Measurements from ENCODE around the gene ACTA1.

ACTA1 gene

DNA sequence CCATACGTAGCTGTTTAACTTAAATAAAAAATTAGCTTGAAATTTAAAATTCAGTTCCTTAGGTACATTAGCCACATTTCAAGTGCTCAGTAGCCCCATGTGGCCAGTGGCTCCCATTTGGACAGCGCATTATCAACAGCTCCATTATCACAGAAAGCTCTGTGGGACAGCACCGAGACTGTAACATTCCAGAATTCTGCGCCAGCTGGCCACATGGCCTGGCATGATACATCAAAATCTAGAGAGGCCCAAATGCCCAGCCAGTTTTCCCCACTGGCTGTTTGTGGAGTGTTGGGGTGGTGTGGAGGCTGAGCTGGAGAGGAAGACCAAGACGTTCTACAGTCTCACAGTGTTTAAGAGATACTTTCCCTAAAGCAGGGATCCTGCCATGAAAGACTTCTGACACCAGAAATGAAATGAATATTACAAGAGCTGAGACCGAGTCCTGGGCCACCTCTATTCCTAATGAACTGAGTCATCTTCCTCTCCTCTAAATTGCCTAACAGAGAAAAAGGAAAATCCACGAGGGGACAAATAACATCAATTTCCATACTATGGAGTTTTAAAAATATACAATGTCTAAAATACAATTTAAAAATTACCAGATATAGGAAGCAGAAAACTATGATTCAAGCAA is 27.3 kb upstream of the ACTA1 start:
- peaks cover 51% of the 10 kb centered on the region for H3K36me3 ChIP-seq (ENCODE audit: insufficient read depth, low read length)
- H3K9me3 ChIP-seq (replicated peaks; ENCODE audit: low read length) = no peaks in the 10 kb centered on the region
- H3K9ac ChIP-seq (ENCODE audit: low read depth, low read length) = no peak overlapping the region
- H3K27me3 ChIP-seq (ENCODE audit: control insufficient read depth, insufficient read depth, low read length) = no peaks in the 10 kb centered on the region
- no peak overlapping the region for H3K4me2 ChIP-seq (ENCODE audit: low read length)
- no peaks in the 10 kb centered on the region for H3K4me1 ChIP-seq (ENCODE audit: control insufficient read depth, insufficient read depth, low read length)
- no peak overlapping the region for H3K4me3 ChIP-seq (ENCODE audit: low read length)

DNA sequence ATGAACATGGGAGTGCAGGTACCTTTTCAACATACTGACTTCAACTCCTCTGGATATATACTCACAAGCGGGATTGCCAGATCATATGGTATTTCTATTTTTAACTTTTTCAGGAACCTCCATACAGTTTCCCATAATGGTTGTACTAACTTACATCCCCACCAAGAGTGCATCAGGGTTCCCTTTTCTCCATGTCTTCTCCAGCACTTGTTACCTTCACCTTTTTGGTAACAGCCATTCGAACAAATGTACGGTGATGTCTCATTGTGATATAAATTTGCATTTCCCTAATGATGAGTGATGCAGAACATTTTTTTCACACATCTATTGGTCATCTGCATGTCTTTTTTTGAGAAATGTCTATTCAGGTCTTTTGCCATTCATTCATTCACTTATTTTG is 25.9 kb upstream of the ACTA1 start:
- Histone ChIP-seq H3K27me3 (ENCODE audit: control insufficient read depth, insufficient read depth, low read length) (no peaks in the 10 kb centered on the region), H3K4me1 (ENCODE audit: control insufficient read depth, insufficient read depth, low read length) (no peaks in the 10 kb centered on the region), H3K9ac (ENCODE audit: low read depth, low read length) (no peak overlapping the region), H3K4me3 (ENCODE audit: low read length) (no peak overlapping the region), H3K36me3 (ENCODE audit: insufficient read depth, low read length) (peaks cover 43% of the 10 kb centered on the region), H3K9me3 (replicated peaks; ENCODE audit: low read length) (no peaks in the 10 kb centered on the region), H3K4me2 (ENCODE audit: low read length) (no peak overlapping the region)

DNA sequence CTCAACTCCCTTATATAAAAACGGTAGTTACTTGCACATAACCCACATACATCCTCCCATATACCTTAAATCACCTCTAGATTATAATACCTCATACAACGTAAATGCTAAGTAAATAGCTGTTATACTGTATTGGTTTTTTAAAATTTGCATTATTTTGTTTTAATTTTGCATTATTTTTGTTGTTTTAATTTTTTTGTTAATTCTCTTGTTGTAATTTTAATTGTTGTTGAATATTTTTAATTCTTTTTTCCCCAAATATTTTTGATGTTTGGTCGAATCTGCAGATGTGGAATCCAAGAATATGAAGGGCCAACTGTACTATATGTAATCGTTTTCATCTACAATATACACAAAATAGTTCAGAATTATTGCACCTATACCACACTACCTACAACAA is 23.5 kb upstream of the ACTA1 start:
- no peaks in the 10 kb centered on the region for H3K9me3 ChIP-seq (replicated peaks; ENCODE audit: low read length)
- no peaks in the 10 kb centered on the region for H3K4me1 ChIP-seq (ENCODE audit: control insufficient read depth, insufficient read depth, low read length)
- no peak overlapping the region for H3K9ac ChIP-seq (ENCODE audit: low read depth, low read length)
- H3K4me3 ChIP-seq (ENCODE audit: low read length) = no peak overlapping the region
- H3K36me3 ChIP-seq (ENCODE audit: insufficient read depth, low read length) = peaks cover 30% of the 10 kb centered on the region
- no peak overlapping the region for H3K4me2 ChIP-seq (ENCODE audit: low read length)
- no peaks in the 10 kb centered on the region for H3K27me3 ChIP-seq (ENCODE audit: control insufficient read depth, insufficient read depth, low read length)

DNA sequence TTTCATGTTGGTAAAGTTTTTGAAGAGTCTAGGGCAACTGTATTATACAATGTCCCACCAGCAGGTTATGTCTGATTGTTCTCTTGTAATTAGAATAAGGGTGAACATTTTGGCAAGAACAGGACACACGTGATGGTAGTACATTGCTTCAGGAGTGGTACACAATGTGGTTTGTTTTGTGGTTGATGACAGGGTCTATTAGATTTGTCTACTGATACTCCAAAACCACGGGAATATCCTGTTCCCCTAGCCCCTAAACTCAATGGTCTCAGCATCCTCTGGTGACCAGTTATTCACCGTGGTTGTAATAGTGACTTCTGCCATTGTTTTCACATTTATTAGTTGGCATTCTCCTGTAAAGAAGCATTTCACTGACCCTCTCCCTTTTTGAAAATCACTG is 22.1 kb upstream of the ACTA1 start:
- Histone ChIP-seq H3K4me2 (ENCODE audit: low read length) (no peak overlapping the region), H3K4me1 (ENCODE audit: control insufficient read depth, insufficient read depth, low read length) (no peaks in the 10 kb centered on the region), H3K36me3 (ENCODE audit: insufficient read depth, low read length) (peaks cover 31% of the 10 kb centered on the region), H3K9ac (ENCODE audit: low read depth, low read length) (no peak overlapping the region), H3K27me3 (ENCODE audit: control insufficient read depth, insufficient read depth, low read length) (no peaks in the 10 kb centered on the region), H3K9me3 (replicated peaks; ENCODE audit: low read length) (no peaks in the 10 kb centered on the region), H3K4me3 (ENCODE audit: low read length) (no peak overlapping the region)

DNA sequence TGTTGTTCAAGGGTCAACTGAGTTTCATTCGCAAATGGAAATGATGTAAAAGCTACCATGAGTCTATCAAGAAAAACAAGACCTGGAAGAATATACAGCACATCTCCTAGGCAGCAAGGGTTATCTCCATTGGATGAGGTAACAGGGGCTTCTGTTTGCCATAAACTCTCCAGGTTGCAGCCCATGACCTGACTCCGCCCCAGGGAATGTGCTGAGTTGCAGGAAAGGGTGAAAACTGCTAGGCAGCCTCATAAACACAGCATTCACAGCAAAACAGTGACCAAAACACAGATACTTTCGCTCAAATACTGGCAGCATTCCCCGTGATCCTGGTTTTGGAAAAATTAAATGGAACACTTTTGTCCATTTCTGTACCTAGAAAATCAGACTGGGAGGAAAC is 20.2 kb upstream of the ACTA1 start:
- H3K4me2 ChIP-seq (ENCODE audit: low read length) = no peak overlapping the region
- no peak overlapping the region for H3K9ac ChIP-seq (ENCODE audit: low read depth, low read length)
- no peaks in the 10 kb centered on the region for H3K27me3 ChIP-seq (ENCODE audit: control insufficient read depth, insufficient read depth, low read length)
- H3K9me3 ChIP-seq (replicated peaks; ENCODE audit: low read length) = no peaks in the 10 kb centered on the region
- no peak overlapping the region for H3K4me3 ChIP-seq (ENCODE audit: low read length)
- no peaks in the 10 kb centered on the region for H3K4me1 ChIP-seq (ENCODE audit: control insufficient read depth, insufficient read depth, low read length)
- H3K36me3 ChIP-seq (ENCODE audit: insufficient read depth, low read length) = peaks cover 19% of the 10 kb centered on the region

DNA sequence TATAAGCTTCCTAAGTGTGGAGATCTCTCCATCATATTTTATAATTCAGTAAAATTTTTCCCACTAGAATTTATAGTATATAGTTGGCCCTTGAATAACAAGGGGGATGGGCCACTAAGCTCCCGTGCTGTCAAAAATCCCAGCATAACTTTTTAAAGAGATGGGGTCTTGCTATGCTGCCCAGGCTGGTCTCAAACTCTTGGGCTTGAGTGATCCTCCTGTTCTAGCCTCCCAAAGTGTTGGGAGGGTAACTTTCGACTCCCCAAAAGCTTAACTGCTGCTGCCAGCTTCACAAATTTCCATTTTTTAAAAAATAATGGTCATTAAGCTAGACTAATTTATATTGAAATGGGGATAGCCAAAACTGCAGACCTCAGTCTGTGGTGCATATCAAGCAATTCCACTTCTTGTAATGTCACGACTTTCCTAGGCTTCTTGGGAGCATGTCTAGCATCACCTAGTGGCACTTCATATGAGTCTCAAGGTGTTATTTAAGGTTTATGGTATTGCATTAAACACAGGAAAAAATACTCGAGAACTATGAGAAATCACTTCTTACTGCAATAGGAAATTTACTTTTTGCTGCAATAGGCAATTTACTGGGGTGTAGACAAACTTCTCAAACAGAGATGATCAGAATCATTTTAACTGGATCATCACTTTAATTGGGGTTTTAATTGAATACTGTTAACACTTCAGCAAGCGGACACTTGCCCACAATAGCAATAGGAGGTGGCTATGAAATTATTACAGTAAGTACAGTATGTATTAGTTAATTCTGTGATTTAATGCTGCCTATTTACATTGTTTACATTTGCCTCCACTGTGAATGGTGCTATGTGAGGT is 19.3 kb upstream of the ACTA1 start:
- H3K9me3 ChIP-seq (replicated peaks; ENCODE audit: low read length) = no peaks in the 10 kb centered on the region
- no peak overlapping the region for H3K4me2 ChIP-seq (ENCODE audit: low read length)
- H3K9ac ChIP-seq (ENCODE audit: low read depth, low read length) = no peak overlapping the region
- no peaks in the 10 kb centered on the region for H3K4me1 ChIP-seq (ENCODE audit: control insufficient read depth, insufficient read depth, low read length)
- H3K36me3 ChIP-seq (ENCODE audit: insufficient read depth, low read length) = peaks cover 24% of the 10 kb centered on the region
- no peaks in the 10 kb centered on the region for H3K27me3 ChIP-seq (ENCODE audit: control insufficient read depth, insufficient read depth, low read length)
- H3K4me3 ChIP-seq (ENCODE audit: low read length) = no peak overlapping the region

DNA sequence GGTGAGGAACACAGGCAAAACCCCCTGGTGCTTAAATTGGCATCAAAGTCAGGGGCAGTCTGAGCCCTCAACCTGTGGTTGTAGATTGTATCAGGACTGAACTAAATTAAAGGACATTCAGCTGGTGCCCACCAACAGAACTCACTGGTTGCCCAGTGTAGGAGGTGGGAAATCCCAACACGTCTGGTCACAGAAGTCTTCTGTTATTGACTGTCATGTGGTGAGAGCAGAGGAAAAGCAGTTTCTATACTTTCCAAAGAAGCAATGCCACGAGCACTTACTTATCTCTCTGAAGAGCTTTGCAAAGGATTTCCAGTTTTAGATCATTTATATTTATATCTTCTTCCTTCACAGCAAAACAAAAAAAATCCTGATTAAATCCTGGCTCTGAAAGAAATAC is 15.0 kb upstream of the ACTA1 start:
- H3K36me3 ChIP-seq (ENCODE audit: insufficient read depth, low read length) = peaks cover 26% of the 10 kb centered on the region
- no peak overlapping the region for H3K4me3 ChIP-seq (ENCODE audit: low read length)
- no peak overlapping the region for H3K9ac ChIP-seq (ENCODE audit: low read depth, low read length)
- no peak overlapping the region for H3K4me2 ChIP-seq (ENCODE audit: low read length)
- no peaks in the 10 kb centered on the region for H3K4me1 ChIP-seq (ENCODE audit: control insufficient read depth, insufficient read depth, low read length)
- H3K9me3 ChIP-seq (replicated peaks; ENCODE audit: low read length) = no peaks in the 10 kb centered on the region
- H3K27me3 ChIP-seq (ENCODE audit: control insufficient read depth, insufficient read depth, low read length) = no peaks in the 10 kb centered on the region

DNA sequence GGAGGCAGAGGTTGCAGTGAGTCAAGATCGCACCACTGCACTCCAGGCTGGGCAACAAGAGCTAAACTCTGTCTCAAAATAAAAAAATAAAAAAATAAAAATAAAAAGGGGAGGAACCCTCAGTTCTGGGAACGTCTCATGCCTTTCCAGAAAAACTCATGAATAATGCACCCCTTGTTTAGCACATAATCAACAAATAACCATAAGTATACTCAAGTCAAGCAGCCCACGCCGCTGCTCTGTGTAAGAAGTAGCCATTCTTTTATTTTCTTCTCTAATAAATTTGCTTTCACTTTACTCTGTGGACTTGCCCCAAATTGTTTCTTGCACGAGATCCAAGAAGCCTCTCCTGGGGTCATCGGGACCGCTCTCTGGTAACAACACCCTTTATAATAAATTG is 14.5 kb upstream of the ACTA1 start:
- H3K4me3 ChIP-seq (ENCODE audit: low read length) = no peak overlapping the region
- H3K4me2 ChIP-seq (ENCODE audit: low read length) = no peak overlapping the region
- H3K36me3 ChIP-seq (ENCODE audit: insufficient read depth, low read length) = peaks cover 27% of the 10 kb centered on the region
- no peaks in the 10 kb centered on the region for H3K9me3 ChIP-seq (replicated peaks; ENCODE audit: low read length)
- H3K9ac ChIP-seq (ENCODE audit: low read depth, low read length) = no peak overlapping the region
- no peaks in the 10 kb centered on the region for H3K4me1 ChIP-seq (ENCODE audit: control insufficient read depth, insufficient read depth, low read length)
- no peaks in the 10 kb centered on the region for H3K27me3 ChIP-seq (ENCODE audit: control insufficient read depth, insufficient read depth, low read length)

DNA sequence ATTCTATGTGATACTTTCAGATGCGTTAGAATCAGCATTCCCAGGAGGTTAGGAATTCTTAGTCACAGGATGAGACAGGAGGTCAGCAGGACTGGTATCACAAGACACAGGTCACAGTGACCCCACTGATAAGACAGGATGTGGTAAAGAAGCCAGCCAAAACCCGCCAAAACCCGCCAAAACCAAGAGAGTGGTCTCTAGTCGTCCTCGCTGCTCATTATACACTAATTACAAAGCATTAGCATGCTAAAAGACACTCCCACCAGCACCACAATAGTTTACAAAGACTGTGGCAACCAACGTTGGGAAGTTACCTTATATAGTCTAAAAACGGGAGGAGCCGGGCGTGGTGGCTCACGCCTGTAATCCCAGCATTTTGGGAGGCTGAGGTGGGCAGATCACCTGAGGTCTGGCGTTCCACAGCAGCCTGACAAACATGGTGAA is 13.9 kb upstream of the ACTA1 start:
- Histone ChIP-seq H3K4me3 (ENCODE audit: low read length) (no peak overlapping the region), H3K9ac (ENCODE audit: low read depth, low read length) (no peak overlapping the region), H3K4me2 (ENCODE audit: low read length) (no peak overlapping the region), H3K27me3 (ENCODE audit: control insufficient read depth, insufficient read depth, low read length) (no peaks in the 10 kb centered on the region), H3K4me1 (ENCODE audit: control insufficient read depth, insufficient read depth, low read length) (no peaks in the 10 kb centered on the region), H3K36me3 (ENCODE audit: insufficient read depth, low read length) (peaks cover 32% of the 10 kb centered on the region), H3K9me3 (replicated peaks; ENCODE audit: low read length) (no peaks in the 10 kb centered on the region)

DNA sequence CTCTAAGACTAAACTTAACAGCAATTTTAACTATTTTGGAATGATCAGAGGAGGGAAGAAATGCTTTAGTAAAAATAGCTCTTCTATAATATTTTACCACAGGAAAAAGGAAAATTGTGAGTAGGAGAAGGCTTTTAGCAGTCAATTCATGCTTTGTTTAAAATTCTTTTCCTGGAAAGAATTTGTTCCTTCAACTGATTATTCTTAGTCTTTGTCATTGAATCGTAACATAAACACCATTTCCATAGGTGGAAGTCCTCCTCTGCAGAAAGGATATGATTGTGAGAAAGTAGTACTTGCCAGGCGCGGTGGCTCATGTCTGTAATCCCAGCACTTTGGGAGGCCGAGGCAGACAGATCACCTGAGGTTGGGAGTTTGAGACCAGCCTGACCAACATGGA is 11.9 kb upstream of the ACTA1 start:
- no peak overlapping the region for H3K9ac ChIP-seq (ENCODE audit: low read depth, low read length)
- no peaks in the 10 kb centered on the region for H3K27me3 ChIP-seq (ENCODE audit: control insufficient read depth, insufficient read depth, low read length)
- no peaks in the 10 kb centered on the region for H3K9me3 ChIP-seq (replicated peaks; ENCODE audit: low read length)
- H3K4me2 ChIP-seq (ENCODE audit: low read length) = no peak overlapping the region
- no peak overlapping the region for H3K4me3 ChIP-seq (ENCODE audit: low read length)
- H3K36me3 ChIP-seq (ENCODE audit: insufficient read depth, low read length) = peaks cover 38% of the 10 kb centered on the region
- H3K4me1 ChIP-seq (ENCODE audit: control insufficient read depth, insufficient read depth, low read length) = peaks cover 6% of the 10 kb centered on the region

DNA sequence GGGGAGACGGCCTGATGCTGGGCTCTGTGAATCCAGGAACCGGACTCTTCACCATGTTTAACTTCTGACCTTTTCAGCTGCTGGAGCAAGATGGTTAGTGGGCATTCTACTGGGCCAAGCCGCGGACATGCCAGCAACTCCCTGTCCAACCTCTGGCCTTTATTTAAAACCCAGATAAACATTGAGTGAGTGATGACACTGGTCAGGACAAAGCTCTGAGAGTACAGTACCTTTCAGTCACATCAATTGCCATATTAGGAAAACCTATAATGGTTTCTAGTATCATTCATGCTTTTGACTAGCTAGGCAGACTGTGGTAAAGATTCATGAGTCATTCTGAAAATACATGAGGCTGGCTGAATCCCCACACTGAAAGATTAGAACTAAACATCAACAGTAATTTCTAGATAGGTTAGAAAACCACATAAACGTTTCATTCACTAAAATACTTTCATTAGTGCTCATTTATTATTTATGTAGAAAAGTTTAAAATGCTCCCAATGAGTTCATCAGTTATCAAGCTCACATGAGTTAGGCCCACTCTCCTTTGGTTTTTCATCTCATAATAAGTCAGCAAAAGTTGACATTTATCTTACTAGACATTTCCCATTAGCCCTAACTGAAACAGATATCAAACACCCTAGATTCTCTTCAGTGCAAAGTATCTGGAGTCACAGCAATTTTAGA is 7.1 kb upstream of the ACTA1 start:
- Histone ChIP-seq H3K4me1 (ENCODE audit: control insufficient read depth, insufficient read depth, low read length) (peaks cover 13% of the 10 kb centered on the region), H3K4me2 (ENCODE audit: low read length) (peak overlapping the region; percentile 20), H3K9me3 (replicated peaks; ENCODE audit: low read length) (no peaks in the 10 kb centered on the region), H3K36me3 (ENCODE audit: insufficient read depth, low read length) (peaks cover 38% of the 10 kb centered on the region), H3K4me3 (ENCODE audit: low read length) (no peak overlapping the region), H3K9ac (ENCODE audit: low read depth, low read length) (no peak overlapping the region), H3K27me3 (ENCODE audit: control insufficient read depth, insufficient read depth, low read length) (peaks cover under 1% of the 10 kb centered on the region)

Data from skeletal muscle satellite cell (primary cell).